IMR-90 (cell line): Measurements from ENCODE around the gene RNF138. TPM values are rescaled to one million over a fixed set of nuclear protein-coding genes. Genes with fewer than 3 reads are reported as not detected.

Experiments
- ATAC-seq: fragments of 200-7000 bp; cut with Tn5 transposase; 2 replicates; pipeline ENCODE4 v1.9.1; 2020; ENCODE audit warnings: low read depth, mild to moderate bottlenecking, moderate library complexity
- BruUV-seq: library from RNA; stranded (reverse); fragments of 400-500 nt; replicated peaks from 2 replicates; lab custom pipeline; 2021; lab: Mats Ljungman, UMichigan
- CTCF ChIA-PET: fragments of 300-600 bp; formaldehyde crosslinking; extraction: SDS; loops from one replicate; lab custom pipeline; 2021; ENCODE audit warnings: antibody characterized with exemption; lab: Yijun Ruan, JAX
- POLR2A ChIA-PET: fragments of 300-600 bp; sonication (Branson Sonifier 250); formaldehyde crosslinking; loops from one replicate; lab custom pipeline; 2022; ENCODE audit warnings: antibody characterized with exemption; ENCODE audit not compliant: unreplicated experiment; lab: Charles Lee
- DNase-seq: peaks from one replicate; pipeline ENCODE4 v3.0.0; 2013
- H2AFZ ChIP-seq: replicated peaks from 2 replicates; pipeline ENCODE3; 2013; ENCODE audit warnings: low read length, mild to moderate bottlenecking; ENCODE audit not compliant: poor library complexity
- H2AK5ac ChIP-seq: 2 replicates; pipeline ENCODE4 v1.6.1; 2013; ENCODE audit warnings: low read depth, low read length, inconsistent platforms
- H2AK9ac ChIP-seq: replicated peaks from 2 replicates; pipeline ENCODE3; 2013; ENCODE audit warnings: mild to moderate bottlenecking, low read depth, low read length, moderate library complexity; ENCODE audit not compliant: poor library complexity
- H2BK120ac ChIP-seq: 2 replicates; pipeline ENCODE4 v1.6.1; 2013; ENCODE audit warnings: low read depth, low read length, inconsistent platforms
- H2BK15ac ChIP-seq: 3 replicates; pipeline ENCODE4 v1.6.1; 2013; ENCODE audit warnings: low read depth, low read length, inconsistent platforms
- H2BK20ac ChIP-seq: 2 replicates; pipeline ENCODE4 v1.6.1; 2013; ENCODE audit warnings: low read depth, mild to moderate bottlenecking, inconsistent platforms, low read length, moderate library complexity
- H2BK5ac ChIP-seq: 2 replicates; pipeline ENCODE4 v1.6.1; 2013; ENCODE audit warnings: mild to moderate bottlenecking, low read depth, low read length, inconsistent platforms; ENCODE audit not compliant: poor library complexity, severe bottlenecking
- H3K14ac ChIP-seq: replicated peaks from 2 replicates; pipeline ENCODE4 v1.6.1; 2013; ENCODE audit warnings: low read depth, low read length, inconsistent platforms
- H3K18ac ChIP-seq: 2 replicates; pipeline ENCODE4 v1.6.1; 2013; ENCODE audit warnings: low read depth, low read length, control low read depth
- H3K23ac ChIP-seq: 2 replicates; pipeline ENCODE4 v1.6.1; 2013; ENCODE audit warnings: low read depth, low read length, inconsistent platforms
- H3K27ac ChIP-seq: 2 replicates; pipeline ENCODE4 v1.5.1; 2013; ENCODE audit warnings: mild to moderate bottlenecking, control low read depth, low read length; ENCODE audit not compliant: insufficient read depth
- H3K27me3 ChIP-seq: 2 replicates; pipeline ENCODE4 v1.6.1; 2013; ENCODE audit warnings: low read length; ENCODE audit not compliant: control insufficient read depth, insufficient read depth
- H3K36me3 ChIP-seq: 2 replicates; pipeline ENCODE4 v1.6.1; 2013; ENCODE audit warnings: low read length, mixed read lengths; ENCODE audit not compliant: control insufficient read depth, insufficient read depth
- H3K4ac ChIP-seq: 2 replicates; pipeline ENCODE4 v1.6.1; 2013; ENCODE audit warnings: low read depth, low read length, inconsistent platforms
- H3K4me1 ChIP-seq: 2 replicates; pipeline ENCODE4 v1.6.1; 2013; ENCODE audit warnings: low read length, mixed read lengths; ENCODE audit not compliant: control insufficient read depth, insufficient read depth
- H3K4me2 ChIP-seq: 2 replicates; pipeline ENCODE4 v1.6.1; 2013; ENCODE audit warnings: low read depth, mild to moderate bottlenecking, control low read depth, low read length, moderate library complexity
- H3K4me3 ChIP-seq: 2 replicates; pipeline ENCODE4 v1.5.1; 2013; ENCODE audit warnings: low read depth, mild to moderate bottlenecking, control low read depth, low read length, moderate library complexity; ENCODE audit not compliant: insufficient read depth
- H3K56ac ChIP-seq: 2 replicates; pipeline ENCODE4 v1.6.1; 2013; ENCODE audit warnings: low read length, inconsistent platforms; ENCODE audit not compliant: insufficient read depth; ENCODE audit errors: extremely low read depth
- H3K79me1 ChIP-seq, 2 experiments: 2 replicates each; pipeline ENCODE4 v1.6.1; 2013; ENCODE audit warnings: low read length in 2 of 2, inconsistent platforms in 1 of 2, low read depth in 1 of 2
- H3K9ac ChIP-seq: 2 replicates; pipeline ENCODE4 v1.6.1; 2013; ENCODE audit warnings: low read depth, low read length, control low read depth
- H3K9me1 ChIP-seq: 2 replicates; pipeline ENCODE4 v1.6.1; 2013; ENCODE audit warnings: low read length, inconsistent platforms; ENCODE audit not compliant: insufficient read depth
- H3K9me3 ChIP-seq: 2 replicates; pipeline ENCODE4 v1.6.1; 2013; ENCODE audit warnings: low read length; ENCODE audit not compliant: control insufficient read depth, insufficient read depth
- H4K20me1 ChIP-seq: 2 replicates; pipeline ENCODE4 v1.6.1; 2013; ENCODE audit warnings: low read length, inconsistent platforms; ENCODE audit not compliant: insufficient read depth
- H4K5ac ChIP-seq: 2 replicates; pipeline ENCODE4 v1.6.1; 2013; ENCODE audit warnings: mild to moderate bottlenecking, low read depth, low read length, control low read depth
- H4K8ac ChIP-seq, 2 experiments: 2 replicates each; pipeline ENCODE4 v1.6.1; 2013; ENCODE audit warnings: low read depth in 2 of 2, low read length in 2 of 2, control low read depth in 1 of 2, inconsistent platforms in 1 of 2
- H4K91ac ChIP-seq: 2 replicates; pipeline ENCODE4 v1.6.1; 2013; ENCODE audit warnings: low read depth, low read length, inconsistent platforms; ENCODE audit not compliant: insufficient read depth
- CTCF ChIP-seq: conservative IDR thresholded peaks from 2 replicates; pipeline ENCODE4 v1.5.1; 2012; ENCODE audit warnings: mild to moderate bottlenecking, low read depth, low read length, improper control_type of control experiment
- MXI1 ChIP-seq: IDR thresholded peaks from 2 replicates; pipeline ENCODE4 v1.6.1; 2012; ENCODE audit warnings: low read depth, mild to moderate bottlenecking, low read length, moderate library complexity, borderline replicate concordance
- RCOR1 ChIP-seq: IDR thresholded peaks from 2 replicates; pipeline ENCODE4 v1.6.1; 2012; ENCODE audit warnings: mild to moderate bottlenecking, low read length, improper control_type of control experiment; ENCODE audit not compliant: insufficient replicate concordance
- WGBS, 2 experiments: methylation state at CpG; one replicate each; pipeline versions ENCODE4 v1.1.5 to v1.1.7; 2013; ENCODE audit warnings: missing lambda C conversion rate in 2 of 2; ENCODE audit not compliant: insufficient read length in 1 of 2; ENCODE audit errors: extremely low coverage in 2 of 2; 5-methylcytosine and 5-hydroxymethylcytosine counted together
- dilution Hi-C: fragments of 300-500 bp; cut with HindIII; formaldehyde crosslinking; loops from one replicate; pipeline ENCODE4 v1.14.3; 2018; ENCODE audit warnings: low sequenced_read_pairs; ENCODE audit not compliant: unreplicated experiment
- in situ Hi-C: fragments of 300-500 bp; cut with MboI; formaldehyde crosslinking; loops from 3 replicates; pipeline ENCODE4 v1.14.3; 2019; ENCODE audit warnings: low sequenced_read_pairs, inconsistent platforms, mixed read lengths
- intact Hi-C: fragments of 100-400 bp; cut with micrococcal nuclease; formaldehyde crosslinking; loops from 2 replicates; pipeline ENCODE4 v1.10.0; 2022
- polyA plus RNA-seq, 3 experiments: library from polyadenylated mRNA; depleted of rRNA; stranded (reverse); fragments of >200 nt; gene quantifications; 2 replicates each; pipeline ENCODE4 v1.2.3, GENCODE V29; 2012; ENCODE audit warnings: low replicate concordance in 1 of 3
- total RNA-seq: library from RNA; depleted of rRNA; stranded (reverse); fragments of >200 nt; gene quantifications from 2 replicates; pipeline ENCODE4 v1.2.3, GENCODE V29; 2012
- TF ChIP-seq, protein P1 (sequence below): fragments of 150-350 bp; IDR thresholded peaks from 2 replicates; pipeline ENCODE4 v1.6.1; 2017; ENCODE audit warnings: mild to moderate bottlenecking, antibody characterized with exemption, low read length, low read depth

Gene RNF138
- total and polyA plus RNA-seq, 2 of the 4 experiments (the other 2 are of a cell fraction): 18.1 to 36.0 TPM

DNA sequence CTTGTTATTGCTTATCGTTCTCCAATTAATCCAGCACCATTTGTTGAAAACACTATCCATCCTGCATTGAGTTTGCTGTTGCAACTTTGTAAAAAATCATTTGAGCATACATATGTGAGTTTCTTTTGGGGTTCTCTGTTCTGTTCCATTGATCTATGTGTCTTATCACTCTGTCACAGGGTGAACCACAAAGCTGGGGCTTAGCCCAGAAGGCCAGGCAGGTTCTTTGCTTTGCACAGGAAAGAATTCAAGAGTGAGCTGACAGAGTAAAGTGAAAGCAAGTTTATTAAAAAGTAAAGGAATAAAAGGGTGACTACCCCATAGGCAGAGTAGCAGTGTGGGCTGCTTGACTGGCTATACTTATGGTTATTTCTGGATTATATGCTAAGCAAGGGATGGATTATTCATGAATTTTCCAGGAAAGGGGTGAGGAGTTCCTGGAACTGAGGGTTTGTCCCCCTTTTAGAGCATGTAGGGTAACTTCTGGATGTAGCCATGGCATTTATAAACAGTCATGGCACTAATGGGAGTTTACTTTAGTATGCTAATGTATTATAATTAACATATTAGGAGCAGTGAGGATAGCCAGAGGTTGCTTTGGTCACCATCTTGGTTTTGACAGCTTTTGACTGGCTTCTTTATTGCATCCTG lies 46.8 kb downstream of the RNF138 start:
- Histone ChIP-seq H3K9ac (no peak overlapping the region), H3K27ac (no peak overlapping the region), H2AK5ac (no peak overlapping the region), H4K8ac (no peak overlapping the region), H3K9me3 (no peaks in the 10 kb centered on the region), H3K79me1 (no peaks in the 10 kb centered on the region), H3K27me3 (no peaks in the 10 kb centered on the region), H3K4me2 (no peak overlapping the region), H2BK120ac (no peak overlapping the region), H3K4me3 (no peak overlapping the region), H3K56ac (no peak overlapping the region), H3K36me3 (no peaks in the 10 kb centered on the region), H3K4ac (no peak overlapping the region), H3K23ac (no peak overlapping the region), H4K20me1 (no peaks in the 10 kb centered on the region), H3K14ac (no peak overlapping the region), H2BK20ac (no peak overlapping the region), H2AFZ (no peak overlapping the region), H3K18ac (no peak overlapping the region), H4K5ac (no peak overlapping the region), H4K91ac (no peak overlapping the region), H2BK5ac (no peak overlapping the region), H2BK15ac (no peak overlapping the region), H2AK9ac (no peak overlapping the region), H3K9me1 (no peaks in the 10 kb centered on the region; the same call in 1 of the 2 replicates), H3K4me1 (no peaks in the 10 kb centered on the region)
- no peak for DNase-seq
- no TSS peak for BruUV-seq
- no peak for ATAC-seq
- intact Hi-C loops (no loop called here), dilution Hi-C loops (no loop called here), in situ Hi-C loops (no loop called here)
- no CpG with 5 or more reads among the region's 1 CpG for WGBS, 2 experiments
- CTCF ChIA-PET: no interaction called here
- TF ChIP-seq RCOR1 (no peak), MXI1 (no peak), CTCF (no peak)
- TF ChIP-seq, protein P1, sequence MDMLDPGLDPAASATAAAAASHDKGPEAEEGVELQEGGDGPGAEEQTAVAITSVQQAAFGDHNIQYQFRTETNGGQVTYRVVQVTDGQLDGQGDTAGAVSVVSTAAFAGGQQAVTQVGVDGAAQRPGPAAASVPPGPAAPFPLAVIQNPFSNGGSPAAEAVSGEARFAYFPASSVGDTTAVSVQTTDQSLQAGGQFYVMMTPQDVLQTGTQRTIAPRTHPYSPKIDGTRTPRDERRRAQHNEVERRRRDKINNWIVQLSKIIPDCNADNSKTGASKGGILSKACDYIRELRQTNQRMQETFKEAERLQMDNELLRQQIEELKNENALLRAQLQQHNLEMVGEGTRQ: no peak
- POLR2A ChIA-PET: no interaction called here
